BJ (cell line): ENCODE data around the gene TUSC7. TPM values are rescaled to one million over a fixed set of nuclear protein-coding genes. Genes with fewer than 3 reads are reported as not detected.

Source experiments
- CTCF ChIA-PET: fragments of 350-600 bp; formaldehyde crosslinking; extraction: SDS; loops from one replicate; lab custom pipeline; 2021; ENCODE audit warnings: antibody characterized with exemption, inconsistent platforms; lab: Yijun Ruan, JAX
- POLR2A ChIA-PET: fragments of 300-600 bp; sonication (Branson Sonifier 250); formaldehyde crosslinking; extraction: SDS; loops from one replicate; lab custom pipeline; 2021; ENCODE audit warnings: antibody characterized with exemption; lab: Charles Lee
- DNase-seq: peaks from one replicate; pipeline ENCODE4 v3.0.0-alpha.2; 2011; ENCODE audit warnings: low read depth
- H3K27me3 ChIP-seq: 2 replicates; pipeline ENCODE4 v1.6.0; 2011; ENCODE audit warnings: low read length; ENCODE audit not compliant: control insufficient read depth, insufficient read depth
- H3K36me3 ChIP-seq: 2 replicates; pipeline ENCODE4 v1.5.1; 2011; ENCODE audit warnings: low read length; ENCODE audit not compliant: control insufficient read depth, insufficient read depth
- H3K4me3 ChIP-seq: 2 replicates; pipeline ENCODE4 v1.5.1; 2011; ENCODE audit warnings: low read depth, mild to moderate bottlenecking, control low read depth, low read length
- polyA plus RNA-seq: library from polyadenylated mRNA; depleted of rRNA; stranded (reverse); fragments of >200 nt; gene quantifications from 2 replicates; pipeline ENCODE4 v1.2.3, GENCODE V29; 2011
- TF ChIP-seq, protein P1 (sequence below): IDR thresholded peaks from 2 replicates; pipeline ENCODE4 v1.5.1; 2011; ENCODE audit warnings: low read depth, mild to moderate bottlenecking, control low read depth, inconsistent platforms, low read length, moderate library complexity; ENCODE audit not compliant: insufficient read depth

The TUSC7 gene
- polyA plus RNA-seq, 1 experiment: not detected

- H3K4me3 ChIP-seq: no peak overlapping the region
- ChIA-PET CTCF (no interaction called here), POLR2A (no interaction called here)
- no peaks in the 10 kb centered on the region for H3K36me3 ChIP-seq
- DNase-seq: no peak
- no peaks in the 10 kb centered on the region for H3K27me3 ChIP-seq
- TF ChIP-seq, protein P1, sequence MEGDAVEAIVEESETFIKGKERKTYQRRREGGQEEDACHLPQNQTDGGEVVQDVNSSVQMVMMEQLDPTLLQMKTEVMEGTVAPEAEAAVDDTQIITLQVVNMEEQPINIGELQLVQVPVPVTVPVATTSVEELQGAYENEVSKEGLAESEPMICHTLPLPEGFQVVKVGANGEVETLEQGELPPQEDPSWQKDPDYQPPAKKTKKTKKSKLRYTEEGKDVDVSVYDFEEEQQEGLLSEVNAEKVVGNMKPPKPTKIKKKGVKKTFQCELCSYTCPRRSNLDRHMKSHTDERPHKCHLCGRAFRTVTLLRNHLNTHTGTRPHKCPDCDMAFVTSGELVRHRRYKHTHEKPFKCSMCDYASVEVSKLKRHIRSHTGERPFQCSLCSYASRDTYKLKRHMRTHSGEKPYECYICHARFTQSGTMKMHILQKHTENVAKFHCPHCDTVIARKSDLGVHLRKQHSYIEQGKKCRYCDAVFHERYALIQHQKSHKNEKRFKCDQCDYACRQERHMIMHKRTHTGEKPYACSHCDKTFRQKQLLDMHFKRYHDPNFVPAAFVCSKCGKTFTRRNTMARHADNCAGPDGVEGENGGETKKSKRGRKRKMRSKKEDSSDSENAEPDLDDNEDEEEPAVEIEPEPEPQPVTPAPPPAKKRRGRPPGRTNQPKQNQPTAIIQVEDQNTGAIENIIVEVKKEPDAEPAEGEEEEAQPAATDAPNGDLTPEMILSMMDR: no peak
These were observed 7.2 kb upstream of the TUSC7 start for GRCh38 chr3:116702334-116702733.

- DNase-seq: no peak
- TF ChIP-seq, protein P1: no peak
- no peaks in the 10 kb centered on the region for H3K27me3 ChIP-seq
- ChIA-PET POLR2A (no interaction called here), CTCF (no interaction called here)
- H3K4me3 ChIP-seq: no peak overlapping the region
- no peaks in the 10 kb centered on the region for H3K36me3 ChIP-seq
These were observed 2.0 kb upstream of the TUSC7 start for GRCh38 chr3:116707531-116707930.

DNA sequence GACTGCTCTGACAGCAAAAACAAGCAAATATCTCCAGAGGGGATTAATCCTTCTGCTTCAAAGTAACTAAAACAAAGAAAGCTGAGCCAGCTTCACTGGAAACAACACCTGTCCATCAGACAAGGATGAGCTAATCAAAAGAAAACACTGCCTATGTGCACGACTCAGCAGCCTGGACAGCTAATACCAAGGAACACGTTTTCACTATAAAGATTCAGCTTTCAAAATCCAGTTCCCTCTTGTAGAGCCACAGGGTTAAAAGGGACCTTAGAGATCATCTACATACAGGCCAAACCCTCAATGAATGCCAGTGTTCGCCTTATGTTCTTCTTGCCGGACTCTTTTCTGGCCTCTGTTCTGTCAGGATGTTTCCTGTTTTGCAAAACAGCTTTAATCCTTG is 6.9 kb downstream of the TUSC7 start:
- no peaks in the 10 kb centered on the region for H3K27me3 ChIP-seq
- POLR2A ChIA-PET: no interaction called here
- CTCF ChIA-PET: no interaction called here

GRCh38 chr3:116717566-116717965 is 8.0 kb downstream of the TUSC7 start:
- POLR2A ChIA-PET: no interaction called here
- CTCF ChIA-PET: no interaction called here
- TF ChIP-seq, protein P1: no peak
- Histone ChIP-seq H3K4me3 (no peak overlapping the region), H3K36me3 (no peaks in the 10 kb centered on the region), H3K27me3 (no peaks in the 10 kb centered on the region)
- no peak for DNase-seq

More for the DNA sequence above, 6.9 kb downstream of the TUSC7 start:
- TF ChIP-seq, protein P1: no peak
- Histone ChIP-seq H3K4me3 (no peak overlapping the region), H3K36me3 (no peaks in the 10 kb centered on the region)
- DNase-seq: no peak

GRCh38 chr3:116728454-116728853 is 18.9 kb downstream of the TUSC7 start:
- TF ChIP-seq, protein P1: no peak
- Histone ChIP-seq H3K36me3 (no peaks in the 10 kb centered on the region), H3K4me3 (no peak overlapping the region), H3K27me3 (no peaks in the 10 kb centered on the region)
- POLR2A ChIA-PET: no interaction called here
- no peak for DNase-seq
- CTCF ChIA-PET: no interaction called here
